BJ (cell line): ENCODE data around the gene MYO1A. TPM values are rescaled to one million over a fixed set of nuclear protein-coding genes. Genes with fewer than 3 reads are reported as not detected.

Experiments
- CTCF ChIA-PET: fragments of 350-600 bp; formaldehyde crosslinking; extraction: SDS; loops from one replicate; lab custom pipeline; 2021; ENCODE audit warnings: antibody characterized with exemption, inconsistent platforms; lab: Yijun Ruan, JAX
- POLR2A ChIA-PET: fragments of 300-600 bp; sonication (Branson Sonifier 250); formaldehyde crosslinking; extraction: SDS; loops from one replicate; lab custom pipeline; 2021; ENCODE audit warnings: antibody characterized with exemption; lab: Charles Lee
- DNase-seq: peaks from one replicate; pipeline ENCODE4 v3.0.0-alpha.2; 2011; ENCODE audit warnings: low read depth
- H3K27me3 ChIP-seq: 2 replicates; pipeline ENCODE4 v1.6.0; 2011; ENCODE audit warnings: low read length; ENCODE audit not compliant: control insufficient read depth, insufficient read depth
- H3K36me3 ChIP-seq: 2 replicates; pipeline ENCODE4 v1.5.1; 2011; ENCODE audit warnings: low read length; ENCODE audit not compliant: control insufficient read depth, insufficient read depth
- H3K4me3 ChIP-seq: 2 replicates; pipeline ENCODE4 v1.5.1; 2011; ENCODE audit warnings: low read depth, mild to moderate bottlenecking, control low read depth, low read length
- CTCF ChIP-seq: IDR thresholded peaks from 2 replicates; pipeline ENCODE4 v1.5.1; 2011; ENCODE audit warnings: low read depth, mild to moderate bottlenecking, control low read depth, inconsistent platforms, low read length, moderate library complexity; ENCODE audit not compliant: insufficient read depth
- polyA plus RNA-seq: library from polyadenylated mRNA; depleted of rRNA; stranded (reverse); fragments of >200 nt; gene quantifications from 2 replicates; pipeline ENCODE4 v1.2.3, GENCODE V29; 2011

MYO1A gene
- polyA plus RNA-seq, 1 experiment: 0.15 TPM

GRCh38 chr12:57090490-57090889, 40.6 kb upstream of the MYO1A start:
- H3K27me3 ChIP-seq: no peaks in the 10 kb centered on the region
- peak overlapping the region; percentile 96 for H3K4me3 ChIP-seq
- CTCF ChIA-PET: interaction anchor here (1.1 to 15.6 kb wide), 6 partner anchors 18 to 150 kb away, joined by 3 to 190 read pairs (median 5); partner anchors contain the start of gene STAT6
- no peak for DNase-seq
- POLR2A ChIA-PET: no interaction called here
- no peak for TF ChIP-seq CTCF
- peaks cover 35% of the 10 kb centered on the region for H3K36me3 ChIP-seq

GRCh38 chr12:57089271-57090245, 39.6 kb upstream of the MYO1A start:
- Histone ChIP-seq H3K27me3 (no peaks in the 10 kb centered on the region), H3K4me3 (peak overlapping the region; percentile 96), H3K36me3 (peaks cover 30% of the 10 kb centered on the region)
- TF ChIP-seq CTCF: no peak
- no peak for DNase-seq
- POLR2A ChIA-PET: interaction anchor here (0.6 kb wide), 1 partner anchor 45 kb away, joined by 6 read pairs; no protein-coding TSS in a partner anchor
- CTCF ChIA-PET: interaction anchor here (1.1 to 15.6 kb wide), 7 partner anchors 18 to 151 kb away, joined by 3 to 190 read pairs (median 5); partner anchors contain the start of gene STAT6

GRCh38 chr12:57088354-57089270, 38.7 kb upstream of the MYO1A start, which contains the start of gene NAB2:
Gene NAB2 (plus strand): TSS chr12:57089114. CDS start chr12:57089272, 158 bp downstream.
- no peak for TF ChIP-seq CTCF
- ChIA-PET POLR2A (interaction anchor here (0.6 to 1.9 kb wide), 9 partner anchors 9 to 141 kb away, joined by 3 to 13 read pairs (median 4); partner anchors contain the start of genes LRP1, NEMP1, SHMT2 and STAT6), CTCF (interaction anchor here (0.6 to 15.6 kb wide), 8 partner anchors 9 to 138 kb away, joined by 3 to 190 read pairs (median 4); partner anchors contain the start of gene STAT6)
- Histone ChIP-seq H3K4me3 (peak within 1 kb of the TSS; percentile 96), H3K36me3 (peaks cover 26% of the 10 kb centered on the region), H3K27me3 (no peaks in the 10 kb centered on the region)
- DNase-seq: peak; percentile 80

GRCh38 chr12:57087691-57088353, 37.9 kb upstream of the MYO1A start:
- H3K4me3 ChIP-seq: peak overlapping the region; percentile 64
- no peak for TF ChIP-seq CTCF
- H3K36me3 ChIP-seq: peaks cover 21% of the 10 kb centered on the region
- CTCF ChIA-PET: interaction anchor here (0.6 to 15.6 kb wide), 5 partner anchors 8 to 139 kb away, joined by 3 to 190 read pairs (median 4); partner anchors contain the start of gene STAT6
- POLR2A ChIA-PET: interaction anchor here (0.6 to 1.9 kb wide), 6 partner anchors 9 to 142 kb away, joined by 3 to 13 read pairs (median 4); partner anchors contain the start of genes LRP1, NEMP1, SHMT2 and STAT6
- DNase-seq: peak; percentile 90
- H3K27me3 ChIP-seq: no peaks in the 10 kb centered on the region
